ENCODE measurements around the gene SLCO1C1.

DNA sequence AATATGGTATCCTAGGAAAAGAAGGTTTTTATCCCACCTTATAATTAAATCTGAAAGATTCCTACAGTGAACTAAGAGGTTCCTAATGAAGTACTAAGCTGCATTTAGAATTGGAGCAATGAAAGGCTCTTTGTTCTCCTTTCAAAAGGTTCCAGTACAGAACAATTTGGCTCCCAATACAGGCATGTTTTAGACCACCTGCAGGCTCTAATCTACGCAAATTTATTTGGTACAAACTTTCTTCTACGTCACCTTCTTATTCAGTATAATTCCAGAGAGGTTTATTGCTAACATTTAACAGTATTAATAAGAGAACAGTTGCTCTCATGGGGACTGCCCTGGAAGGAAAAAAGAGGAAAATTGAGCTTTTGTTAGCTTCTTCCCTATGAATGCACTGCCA is 37.6 kb upstream of the SLCO1C1 start:
- no peak for TF ChIP-seq POLR2AphosphoS5 (IDR thresholded peaks at IDR 0.05; ENCODE audit: low read depth, low read length)
- TF ChIP-seq RCOR1 (IDR thresholded peaks at IDR 0.05; ENCODE audit: low read length) = no peak
